Memory B cell (primary cell): Measurements from ENCODE around the gene SRM.
A peak's percentile ranks its signal among the peaks of the same experiment; 100 is the strongest.
"Not testable (repeated sequence)": the region's sequence is repeated elsewhere in the genome, so short reads cannot be mapped to it uniquely, and the experiment has no call there.

Source experiments
- ATAC-seq: fragments of 150-1000 bp; cut with Tn5 transposase; 2 replicates; pipeline ENCODE4 v1.10.0; 2021; ENCODE audit warnings: low read depth, mild to moderate bottlenecking, moderate library complexity
- DNase-seq, 2 donors: peaks; one replicate each; pipeline ENCODE4 v3.0.0; 2022; ENCODE audit warnings: low spot score in 2 of 2
- H3K27ac Mint-ChIP-seq: one replicate; pipeline ENCODE4 v1.8.0; 2022; ENCODE audit warnings: mild to moderate bottlenecking, moderate library complexity, mixed read lengths
- H3K27me3 Mint-ChIP-seq: one replicate; pipeline ENCODE4 v1.8.0; 2022; ENCODE audit warnings: mixed read lengths
- H3K36me3 Mint-ChIP-seq: one replicate; pipeline ENCODE4 v1.8.0; 2022; ENCODE audit warnings: mild to moderate bottlenecking, mixed read lengths
- H3K4me1 Mint-ChIP-seq: one replicate; pipeline ENCODE4 v1.8.0; 2022; ENCODE audit warnings: mixed read lengths
- H3K4me3 Mint-ChIP-seq: one replicate; pipeline ENCODE4 v1.8.0; 2022; ENCODE audit warnings: mild to moderate bottlenecking, moderate library complexity, mixed read lengths
- H3K9me3 Mint-ChIP-seq: one replicate; pipeline ENCODE4 v1.8.0; 2022; ENCODE audit warnings: mixed read lengths

SRM gene

GRCh38 chr1:11044849-11045427, 14.9 kb downstream of the SRM start:
- Mint-ChIP-seq H3K27ac (no peak overlapping the region), H3K9me3 (no peaks in the 10 kb centered on the region), H3K27me3 (no peaks in the 10 kb centered on the region), H3K36me3 (no peaks in the 10 kb centered on the region), H3K4me3 (no peak overlapping the region), H3K4me1 (no peaks in the 10 kb centered on the region)
- DNase-seq (no peak), ATAC-seq (no peak)

GRCh38 chr1:11044086-11044848, 15.6 kb downstream of the SRM start:
- DNase-seq (no peak), ATAC-seq (no peak)
- no peaks in the 10 kb centered on the region for H3K9me3 Mint-ChIP-seq
- no peaks in the 10 kb centered on the region for H3K36me3 Mint-ChIP-seq
- H3K27me3 Mint-ChIP-seq, result no peaks in the 10 kb centered on the region
- H3K27ac Mint-ChIP-seq, result no peak overlapping the region
- H3K4me1 Mint-ChIP-seq, result no peaks in the 10 kb centered on the region
- no peak overlapping the region for H3K4me3 Mint-ChIP-seq

- Mint-ChIP-seq H3K4me1 (no peaks in the 10 kb centered on the region), H3K4me3 (no peak overlapping the region), H3K27ac (no peak overlapping the region), H3K9me3 (no peaks in the 10 kb centered on the region), H3K27me3 (no peaks in the 10 kb centered on the region), H3K36me3 (no peaks in the 10 kb centered on the region)
- no peak for DNase-seq
- no peak for ATAC-seq
Observed at GRCh38 chr1:11042995-11043874, 16.6 kb downstream of the SRM start.

- H3K27me3 Mint-ChIP-seq, result no peaks in the 10 kb centered on the region
- no peaks in the 10 kb centered on the region for H3K9me3 Mint-ChIP-seq
- no peaks in the 10 kb centered on the region for H3K36me3 Mint-ChIP-seq
- H3K4me3 Mint-ChIP-seq, result no peak overlapping the region
- ATAC-seq (no peak), DNase-seq (no peak)
- no peak overlapping the region for H3K27ac Mint-ChIP-seq
- no peaks in the 10 kb centered on the region for H3K4me1 Mint-ChIP-seq
Observed at GRCh38 chr1:11042065-11042464, 17.8 kb downstream of the SRM start.

GRCh38 chr1:11041048-11041447, 18.8 kb downstream of the SRM start:
- ATAC-seq (no peak), DNase-seq (no peak)
- H3K4me3 Mint-ChIP-seq, result no peak overlapping the region
- H3K36me3 Mint-ChIP-seq, result no peaks in the 10 kb centered on the region
- no peaks in the 10 kb centered on the region for H3K27me3 Mint-ChIP-seq
- no peak overlapping the region for H3K27ac Mint-ChIP-seq
- H3K9me3 Mint-ChIP-seq, result no peaks in the 10 kb centered on the region
- no peaks in the 10 kb centered on the region for H3K4me1 Mint-ChIP-seq

GRCh38 chr1:11040105-11040429, 19.8 kb downstream of the SRM start:
- DNase-seq, H3K4me3 Mint-ChIP-seq, ATAC-seq, H3K4me1 Mint-ChIP-seq, H3K27me3 Mint-ChIP-seq, H3K27ac Mint-ChIP-seq, H3K9me3 Mint-ChIP-seq, H3K36me3 Mint-ChIP-seq: not testable (repeated sequence)

- H3K9me3 Mint-ChIP-seq, result no peaks in the 10 kb centered on the region
- no peaks in the 10 kb centered on the region for H3K4me1 Mint-ChIP-seq
- no peak overlapping the region for H3K4me3 Mint-ChIP-seq
- H3K36me3 Mint-ChIP-seq, result no peaks in the 10 kb centered on the region
- no peaks in the 10 kb centered on the region for H3K27me3 Mint-ChIP-seq
- no peak overlapping the region for H3K27ac Mint-ChIP-seq
- no peak for ATAC-seq
- no peak for DNase-seq
Observed at GRCh38 chr1:11039351-11040104, 20.3 kb downstream of the SRM start.

GRCh38 chr1:11037740-11038182, 22.1 kb downstream of the SRM start:
- ATAC-seq (peak; percentile 100), DNase-seq (peak; percentile 84 to 85)
- Mint-ChIP-seq H3K4me1 (no peaks in the 10 kb centered on the region), H3K9me3 (no peaks in the 10 kb centered on the region), H3K4me3 (no peak overlapping the region), H3K36me3 (no peaks in the 10 kb centered on the region), H3K27me3 (no peaks in the 10 kb centered on the region), H3K27ac (no peak overlapping the region)

- not testable (repeated sequence) for H3K9me3 Mint-ChIP-seq, H3K36me3 Mint-ChIP-seq, ATAC-seq, H3K4me3 Mint-ChIP-seq, H3K27ac Mint-ChIP-seq, DNase-seq, H3K27me3 Mint-ChIP-seq, H3K4me1 Mint-ChIP-seq
Observed at GRCh38 chr1:11037019-11037739, 22.6 kb downstream of the SRM start.

GRCh38 chr1:11031624-11032262, 28.1 kb downstream of the SRM start:
- Mint-ChIP-seq H3K27ac (no peak overlapping the region), H3K27me3 (no peaks in the 10 kb centered on the region)

GRCh38 chr1:11030865-11031264, 29.0 kb downstream of the SRM start:
- Mint-ChIP-seq H3K27ac (no peak overlapping the region), H3K4me1 (peaks cover 4% of the 10 kb centered on the region), H3K27me3 (no peaks in the 10 kb centered on the region), H3K36me3 (peaks cover 3% of the 10 kb centered on the region), H3K9me3 (no peaks in the 10 kb centered on the region), H3K4me3 (no peak overlapping the region)
- ATAC-seq (no peak), DNase-seq (no peak)

More at GRCh38 chr1:11031624-11032262, 28.1 kb downstream of the SRM start:
- DNase-seq (no peak), ATAC-seq (no peak)
- Mint-ChIP-seq H3K9me3 (no peaks in the 10 kb centered on the region), H3K4me1 (peaks cover 4% of the 10 kb centered on the region), H3K36me3 (peaks cover 3% of the 10 kb centered on the region), H3K4me3 (no peak overlapping the region)

- DNase-seq, result no peak
- H3K4me1 Mint-ChIP-seq, result peaks cover 14% of the 10 kb centered on the region
- no peak overlapping the region for H3K27ac Mint-ChIP-seq
- ATAC-seq, result no peak
- no peaks in the 10 kb centered on the region for H3K9me3 Mint-ChIP-seq
- no peaks in the 10 kb centered on the region for H3K27me3 Mint-ChIP-seq
- H3K36me3 Mint-ChIP-seq, result peaks cover 12% of the 10 kb centered on the region
- no peak overlapping the region for H3K4me3 Mint-ChIP-seq
Observed at GRCh38 chr1:11028018-11028417, 31.8 kb downstream of the SRM start.

- H3K27ac Mint-ChIP-seq, result no peak overlapping the region
- DNase-seq (no peak), ATAC-seq (no peak)
- H3K4me1 Mint-ChIP-seq, result peaks cover 14% of the 10 kb centered on the region
- H3K9me3 Mint-ChIP-seq, result no peaks in the 10 kb centered on the region
- no peaks in the 10 kb centered on the region for H3K27me3 Mint-ChIP-seq
- H3K4me3 Mint-ChIP-seq, result no peak overlapping the region
- H3K36me3 Mint-ChIP-seq, result peaks cover 14% of the 10 kb centered on the region
Observed at GRCh38 chr1:11027316-11027715, 32.5 kb downstream of the SRM start.
